WTC11 (cell line): ENCODE measurements around the gene ATP2B2.

Experiments used
- ATF3 ChIP-seq: sonication (generic); formaldehyde crosslinking; conservative IDR thresholded peaks from 2 replicates; pipeline ENCODE4 v1.8.1; 2022; ENCODE audit warnings: mild to moderate bottlenecking, missing genetic modification reagents
- CTCF ChIP-seq: fragments of 200-600 bp; IDR thresholded peaks from 2 replicates; pipeline ENCODE4 v1.8.0; 2022; ENCODE audit warnings: antibody characterized with exemption
- GTF2I ChIP-seq: fragments of 250-450 bp; sonication (Bioruptor Pico); conservative IDR thresholded peaks from 2 replicates; pipeline ENCODE4 v1.4.0; 2021; ENCODE audit warnings: mild to moderate bottlenecking
- TF ChIP-seq, protein P1 (sequence below): sonication (generic); formaldehyde crosslinking; IDR thresholded peaks from 2 replicates; pipeline ENCODE4 v1.8.0; 2022; ENCODE audit warnings: mild to moderate bottlenecking, missing genetic modification reagents

GRCh38 chr3:10390641-10391373 lies 114.6 kb downstream of the ATP2B2 start:
- no peak for TF ChIP-seq ATF3 (CRISPR knock-in tag)
- TF ChIP-seq GTF2I (CRISPR knock-in tag), result no peak
- TF ChIP-seq, protein P1, sequence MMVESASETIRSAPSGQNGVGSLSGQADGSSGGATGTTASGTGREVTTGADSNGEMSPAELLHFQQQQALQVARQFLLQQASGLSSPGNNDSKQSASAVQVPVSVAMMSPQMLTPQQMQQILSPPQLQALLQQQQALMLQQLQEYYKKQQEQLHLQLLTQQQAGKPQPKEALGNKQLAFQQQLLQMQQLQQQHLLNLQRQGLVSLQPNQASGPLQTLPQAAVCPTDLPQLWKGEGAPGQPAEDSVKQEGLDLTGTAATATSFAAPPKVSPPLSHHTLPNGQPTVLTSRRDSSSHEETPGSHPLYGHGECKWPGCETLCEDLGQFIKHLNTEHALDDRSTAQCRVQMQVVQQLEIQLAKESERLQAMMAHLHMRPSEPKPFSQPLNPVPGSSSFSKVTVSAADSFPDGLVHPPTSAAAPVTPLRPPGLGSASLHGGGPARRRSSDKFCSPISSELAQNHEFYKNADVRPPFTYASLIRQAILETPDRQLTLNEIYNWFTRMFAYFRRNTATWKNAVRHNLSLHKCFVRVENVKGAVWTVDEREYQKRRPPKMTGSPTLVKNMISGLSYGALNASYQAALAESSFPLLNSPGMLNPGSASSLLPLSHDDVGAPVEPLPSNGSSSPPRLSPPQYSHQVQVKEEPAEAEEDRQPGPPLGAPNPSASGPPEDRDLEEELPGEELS, result no peak
- no peak for TF ChIP-seq CTCF
